Astrocyte (in vitro differentiated cells and primary cell): ENCODE data around the gene TSC2.

Experiments
- CTCF ChIP-seq: IDR thresholded peaks from 2 replicates; pipeline ENCODE4 v1.5.1; 2011; ENCODE audit warnings: low read depth, mild to moderate bottlenecking, inconsistent platforms, low read length, moderate library complexity; ENCODE audit not compliant: insufficient read depth
- EZH2 ChIP-seq: IDR thresholded peaks from 2 replicates; pipeline ENCODE4 v1.6.1; 2012; ENCODE audit warnings: mild to moderate bottlenecking, low read length, inconsistent platforms; ENCODE audit not compliant: insufficient read depth

- TF ChIP-seq CTCF = no peak
- TF ChIP-seq EZH2 = no peak
Measured at GRCh38 chr16:2091547-2092255, 43.9 kb downstream of the TSC2 start.
